HG03571 (cell line): ENCODE data around the gene VPREB3.

Experiments
- ATAC-seq: cut with Tn5 transposase; IDR thresholded peaks from one replicate; pipeline ENCODE4 v1.9.1; 2021; ENCODE audit not compliant: unreplicated experiment

The VPREB3 gene

DNA sequence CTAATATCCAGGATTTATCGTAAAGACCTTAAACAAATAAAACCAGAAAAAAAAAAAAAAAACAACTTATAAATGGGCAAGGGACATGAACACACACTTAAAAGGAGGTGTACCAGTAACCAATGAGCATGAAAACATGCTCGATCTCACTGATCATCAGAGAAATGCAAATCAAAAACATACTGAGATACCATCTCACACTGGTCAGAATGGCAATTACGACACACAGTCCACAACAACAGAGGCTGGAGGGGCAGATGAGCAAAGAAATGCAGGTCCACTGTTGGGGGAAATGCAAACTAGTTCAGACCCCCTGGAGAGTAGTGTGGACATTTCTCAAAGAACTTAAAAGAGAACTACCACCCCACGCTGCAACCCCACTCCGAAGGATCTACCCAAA lies 50.2 kb downstream of the VPREB3 start:
- no peak for ATAC-seq
